ENCODE measurements around the gene NRG3.

NRG3 gene

DNA sequence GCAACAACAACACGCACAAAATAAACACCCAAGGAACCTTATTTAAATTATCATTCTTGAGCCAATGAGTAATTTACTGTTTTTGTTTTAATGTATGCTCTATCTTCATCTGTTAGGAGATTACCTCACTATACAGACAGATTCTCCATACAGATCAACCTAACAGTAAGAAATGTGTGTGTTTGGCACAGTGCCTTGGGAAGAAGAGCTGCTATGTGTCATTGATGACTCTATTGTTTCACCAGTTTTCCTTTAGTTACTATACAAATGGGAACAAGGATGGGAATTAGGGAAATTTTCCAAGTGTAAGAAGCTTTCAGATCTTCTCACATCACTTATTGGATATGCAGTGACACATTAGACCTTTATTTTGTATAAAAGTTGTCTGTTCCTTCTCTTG lies 640.3 kb downstream of the NRG3 start:
- DNase-seq, result no peak

DNA sequence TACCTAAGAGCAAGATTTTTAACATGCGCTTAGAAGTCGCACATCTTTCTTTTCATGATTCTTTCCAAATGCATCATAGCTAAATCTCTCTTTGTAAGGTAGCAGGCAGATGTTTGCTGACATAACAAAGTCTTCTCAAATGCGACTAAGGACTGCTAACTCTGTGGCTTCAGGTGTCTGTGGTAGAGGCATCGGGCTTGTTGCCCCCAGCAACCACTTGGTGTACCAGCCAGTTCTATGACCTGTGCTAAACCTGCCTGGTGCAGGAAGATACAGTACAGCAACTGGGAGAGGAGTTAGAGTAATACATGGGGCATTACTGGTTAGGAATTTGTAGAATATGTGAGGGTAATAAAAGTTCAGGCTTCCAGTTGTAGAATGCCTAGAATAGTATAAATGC lies 654.1 kb downstream of the NRG3 start:
- no peak for DNase-seq

DNA sequence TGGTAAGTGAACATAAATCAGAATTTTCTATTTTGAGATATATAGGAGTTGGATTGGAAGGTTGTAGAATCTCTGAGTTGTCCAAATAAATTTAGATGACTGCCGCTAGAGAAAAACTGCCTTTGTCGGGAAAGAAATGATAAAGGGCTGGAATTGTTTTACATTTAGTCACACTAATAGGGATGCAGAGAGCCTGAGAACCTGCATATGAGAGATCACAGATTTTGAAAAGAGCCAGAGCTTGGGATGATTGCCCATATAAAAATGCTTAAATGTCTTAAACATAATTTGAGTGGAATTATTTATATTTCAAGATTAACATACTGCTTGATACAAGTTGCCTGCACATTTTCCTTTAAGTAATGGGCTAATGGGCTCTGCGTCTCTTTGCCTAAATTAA lies 660.5 kb downstream of the NRG3 start:
- DNase-seq, result no peak

DNA sequence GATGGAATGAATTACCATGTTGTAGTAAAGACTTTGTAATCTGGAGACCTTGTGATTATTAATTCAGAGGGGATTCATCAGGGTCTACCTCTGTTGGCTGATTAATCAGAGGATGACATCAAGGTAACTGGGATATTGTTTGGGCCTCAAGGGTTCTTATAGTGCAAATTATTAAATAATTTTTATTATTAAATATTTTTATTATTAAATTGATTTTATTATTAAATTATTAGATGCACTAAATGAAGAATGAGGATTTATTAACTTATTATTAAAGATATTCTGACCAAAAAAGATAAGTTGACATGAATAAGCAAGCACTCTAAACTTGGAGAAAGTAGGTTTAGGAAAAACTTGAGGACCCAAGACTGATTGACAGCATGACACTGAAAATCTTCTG lies 661.7 kb downstream of the NRG3 start:
- no peak for DNase-seq

DNA sequence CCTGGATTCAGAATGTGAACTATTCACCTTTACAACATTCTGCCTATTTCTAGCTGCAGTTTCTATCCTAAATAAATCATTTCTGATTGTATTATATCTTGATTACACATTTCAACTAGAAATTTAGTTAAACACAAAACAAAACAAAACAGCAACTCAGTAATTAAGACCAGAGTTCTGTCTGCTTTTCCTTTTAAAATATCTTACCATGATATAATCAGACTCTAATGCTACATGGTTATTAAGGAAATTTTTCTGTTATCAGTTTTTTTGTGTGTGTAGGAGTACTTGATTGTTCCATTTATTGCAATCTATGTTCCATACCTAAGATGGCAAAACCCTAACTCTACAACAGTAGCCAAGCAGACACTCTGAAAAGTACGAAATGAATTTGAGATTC lies 663.3 kb downstream of the NRG3 start:
- DNase-seq, result no peak

DNA sequence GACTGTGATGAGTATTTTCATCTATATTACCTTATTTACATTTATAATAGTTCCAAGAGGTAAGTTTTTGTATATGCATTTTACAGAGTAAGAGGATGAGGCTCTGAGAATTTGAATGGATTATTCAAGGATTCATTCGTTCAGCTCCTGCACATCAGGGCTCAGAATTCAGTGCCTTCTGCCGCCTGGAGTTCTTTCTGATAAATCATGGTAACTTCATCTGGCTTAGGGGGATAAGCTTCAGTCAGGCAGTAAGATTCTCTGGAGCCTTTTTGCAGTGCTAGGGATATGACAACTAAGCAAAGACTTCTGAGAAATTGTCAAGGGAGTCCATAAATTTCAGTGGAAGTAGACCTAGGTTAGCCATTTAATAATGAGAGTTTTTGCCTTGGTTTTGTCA lies 668.6 kb downstream of the NRG3 start:
- DNase-seq, result no peak

DNA sequence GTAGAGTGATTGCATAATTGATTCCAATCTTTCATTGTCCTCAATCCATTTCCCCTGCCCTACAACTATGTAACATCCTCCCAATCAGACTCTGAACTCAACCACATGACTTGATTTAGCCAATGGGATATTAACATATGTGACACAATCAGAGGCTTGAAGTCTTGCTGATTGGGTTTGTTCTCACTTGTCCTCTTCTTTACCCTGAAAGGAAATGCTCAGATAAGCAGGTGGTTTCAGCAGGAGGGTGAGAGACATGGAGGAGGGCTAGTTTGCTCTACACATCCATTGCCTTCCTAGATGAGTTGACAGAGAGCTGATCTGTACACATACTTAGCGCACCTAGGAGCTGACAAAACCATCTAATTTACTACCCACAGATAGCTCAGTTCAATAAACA lies 669.4 kb downstream of the NRG3 start:
- DNase-seq, result no peak

DNA sequence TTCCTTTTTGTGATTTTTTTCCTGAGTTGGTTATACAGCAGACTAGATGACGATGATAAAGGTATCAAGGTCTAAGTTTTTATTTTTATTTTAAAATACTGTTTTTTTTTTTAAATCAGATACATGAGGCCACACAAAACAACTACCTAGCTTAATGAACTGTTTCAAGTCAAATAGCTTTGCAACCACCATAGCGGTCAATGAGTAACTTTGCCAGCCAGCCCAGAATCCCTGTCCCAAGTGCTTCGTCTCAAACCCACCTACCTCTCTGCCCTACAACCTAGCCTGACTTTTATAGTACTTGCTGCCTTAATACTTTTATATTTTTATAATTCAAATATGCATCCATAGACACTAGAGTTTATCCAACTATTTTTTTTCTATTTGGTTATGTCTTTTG lies 676.5 kb downstream of the NRG3 start:
- DNase-seq, result no peak

DNA sequence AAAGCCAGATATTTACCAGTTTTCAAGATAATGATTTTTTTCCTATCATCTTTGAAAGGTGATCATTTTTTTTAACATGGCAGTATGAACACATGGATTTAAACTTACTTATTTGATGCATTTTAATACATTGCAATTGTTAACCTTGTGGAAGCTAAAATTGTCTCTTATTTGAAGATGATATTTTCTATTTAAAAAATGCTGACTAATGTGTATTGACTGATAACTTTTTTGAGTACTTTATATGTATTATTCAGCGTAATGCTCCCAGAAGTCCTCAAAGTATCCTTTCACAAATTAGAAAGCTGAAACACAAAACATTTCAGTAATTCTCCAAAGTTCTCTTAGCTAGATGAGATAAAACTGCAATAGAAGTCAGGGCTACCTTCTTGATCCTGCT lies 677.3 kb downstream of the NRG3 start:
- DNase-seq, result no peak

DNA sequence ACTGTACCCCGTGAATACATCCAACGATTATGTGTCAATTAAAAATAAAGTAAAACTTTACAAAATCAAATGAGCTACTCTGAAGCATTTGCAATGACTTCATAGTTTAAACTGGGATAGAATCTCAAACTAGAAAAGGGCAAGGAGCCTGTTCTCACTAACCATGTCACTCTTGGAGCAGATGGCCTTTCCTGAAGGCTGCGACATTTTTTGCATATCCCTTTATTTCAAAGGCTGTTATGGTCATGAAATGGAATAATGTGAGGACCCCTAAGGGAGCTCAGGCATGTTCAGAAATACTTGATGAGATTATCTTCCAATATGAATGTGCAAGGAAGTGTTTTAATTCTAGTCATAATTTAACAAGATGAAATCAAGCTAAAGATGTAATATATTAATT lies 679.4 kb downstream of the NRG3 start:
- no peak for DNase-seq

DNA sequence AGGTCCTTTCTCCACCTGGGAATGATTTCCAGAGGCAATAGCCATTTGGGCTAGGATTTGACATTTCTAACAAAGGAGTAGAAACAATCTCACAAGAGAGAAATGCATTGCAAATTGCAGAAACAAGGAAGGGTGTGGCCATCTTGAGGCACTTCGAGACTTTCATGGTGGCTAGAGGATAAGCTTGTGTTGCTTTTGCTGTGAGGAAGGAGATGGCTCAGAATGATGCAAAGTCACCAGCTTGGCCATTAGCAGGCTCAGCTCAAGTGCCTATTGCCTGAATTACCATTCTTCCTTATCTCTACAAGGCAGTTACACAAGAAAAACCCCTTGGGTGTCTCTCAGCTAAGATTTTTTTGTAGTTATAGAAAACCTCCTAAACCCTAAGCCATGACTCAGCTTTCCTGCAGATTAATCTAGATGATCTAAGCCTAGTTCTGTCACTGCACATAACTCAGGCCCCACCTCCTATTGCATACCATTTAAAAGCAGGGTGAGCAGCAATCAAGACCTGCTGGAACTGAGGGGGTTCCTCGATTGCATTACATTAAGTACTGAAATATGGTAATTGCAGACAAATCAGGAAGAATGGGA lies 683.1 kb downstream of the NRG3 start:
- DNase-seq, result no peak

DNA sequence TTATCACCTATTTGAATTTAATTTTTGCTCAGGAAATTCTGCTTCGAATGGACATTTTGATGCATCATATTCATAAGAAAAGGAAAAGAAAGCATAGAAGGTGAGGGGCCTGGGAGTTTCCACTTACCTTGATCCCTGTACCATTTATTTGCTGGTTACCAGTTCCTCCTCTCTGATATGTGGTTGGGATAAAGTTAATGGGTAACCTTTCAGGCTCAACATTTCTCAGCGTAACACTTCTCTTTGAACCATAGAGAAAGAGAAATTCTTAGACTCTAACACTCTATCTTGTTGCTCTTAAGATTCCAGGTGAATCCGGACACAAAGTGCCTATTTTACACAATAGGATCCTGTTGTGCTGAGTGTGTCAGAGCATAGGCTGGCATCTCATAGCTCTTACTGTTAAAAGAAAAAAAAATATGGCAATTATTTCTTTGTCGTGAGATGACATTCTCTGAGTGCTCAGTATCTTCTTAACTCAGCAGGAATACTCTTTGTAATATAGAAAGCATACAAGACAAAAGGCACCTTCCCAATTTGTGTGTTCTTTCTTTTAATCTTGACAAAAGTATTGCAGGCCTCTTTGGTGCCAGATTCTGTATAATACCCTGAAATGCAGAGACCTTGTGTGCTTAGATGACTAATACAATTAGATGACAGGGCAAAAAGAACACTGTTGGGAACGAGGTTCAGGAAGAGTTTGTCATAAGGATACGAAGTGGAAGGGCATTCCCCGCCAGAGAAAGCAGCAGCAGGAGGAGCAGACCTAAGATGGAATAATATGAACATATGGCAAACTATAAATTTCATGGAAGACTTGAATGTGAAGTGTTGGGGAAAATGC lies 689.6 kb downstream of the NRG3 start:
- no peak for DNase-seq

DNA sequence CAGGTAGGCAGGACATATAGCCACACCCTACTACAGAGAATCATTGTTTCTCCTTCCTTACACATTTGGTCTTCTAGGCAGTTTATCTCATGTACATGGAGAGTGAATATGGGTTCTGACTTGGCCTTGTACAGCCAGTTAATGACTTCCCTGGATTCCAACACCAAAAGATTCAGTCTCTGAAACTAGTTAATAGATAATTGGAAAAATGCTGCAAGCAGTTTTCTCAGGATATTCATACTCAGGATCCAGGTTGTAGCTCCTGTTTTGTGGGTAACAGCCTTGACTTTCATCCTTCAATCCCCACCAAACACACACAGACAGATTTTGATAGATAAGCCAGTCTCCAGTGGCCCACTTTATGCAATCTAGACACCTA lies 690.2 kb downstream of the NRG3 start:
- DNase-seq, result no peak

DNA sequence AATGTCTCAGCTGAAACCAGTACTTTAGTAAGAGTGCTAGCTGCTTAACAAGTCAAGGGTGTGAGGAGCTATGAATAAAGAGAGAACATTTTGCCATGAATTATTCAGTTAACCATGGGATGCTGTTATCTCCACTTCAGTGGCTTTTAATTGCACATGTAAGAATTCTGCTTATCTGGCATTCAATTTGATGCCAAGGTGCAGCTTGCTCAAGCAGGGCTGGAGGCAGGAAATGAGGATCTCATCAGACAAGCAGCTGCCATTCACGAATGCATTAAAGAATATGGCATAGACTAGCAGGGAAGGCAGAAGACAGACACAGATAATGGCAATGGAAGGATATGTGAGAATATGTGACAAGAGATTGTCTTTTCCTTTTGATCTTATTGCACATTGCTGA lies 697.8 kb downstream of the NRG3 start:
- no peak for DNase-seq

DNA sequence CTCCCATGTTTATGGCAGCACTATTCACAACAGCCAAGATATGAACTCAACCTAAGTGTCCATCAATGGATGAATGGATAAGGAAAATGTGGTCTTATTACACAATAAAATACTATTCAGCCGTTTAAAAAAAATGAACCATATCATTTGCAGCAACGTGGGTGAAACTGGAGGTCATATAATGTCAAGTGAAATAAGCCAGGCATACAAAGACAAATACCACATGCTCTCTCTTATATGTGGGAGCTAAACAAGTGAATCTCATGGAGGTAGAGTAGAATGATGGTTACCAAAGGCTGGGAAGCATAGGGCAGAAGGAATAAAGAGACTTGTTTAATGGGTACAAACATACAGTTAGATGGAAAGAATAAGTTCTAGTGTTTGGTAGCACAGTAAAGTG lies 699.1 kb downstream of the NRG3 start:
- DNase-seq, result no peak

DNA sequence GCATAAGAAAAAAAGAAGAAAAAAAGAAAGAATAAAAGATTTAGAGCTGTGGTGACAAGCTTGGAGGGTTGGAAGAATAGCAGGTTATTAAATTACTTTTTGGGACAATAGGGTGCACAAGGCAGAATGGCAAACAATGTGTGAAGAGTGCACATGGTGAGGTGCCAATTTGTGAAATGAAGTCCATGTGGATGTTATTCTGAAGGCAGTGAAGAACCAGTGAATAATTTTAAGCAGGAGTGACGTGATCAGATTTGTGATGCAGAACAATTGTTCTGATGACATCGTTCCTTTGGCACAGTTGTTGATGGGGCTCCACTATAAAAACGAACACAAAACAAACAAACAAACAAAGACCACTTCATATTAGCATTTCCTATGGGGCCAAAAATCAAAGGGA lies 700.3 kb downstream of the NRG3 start:
- DNase-seq, result no peak

DNA sequence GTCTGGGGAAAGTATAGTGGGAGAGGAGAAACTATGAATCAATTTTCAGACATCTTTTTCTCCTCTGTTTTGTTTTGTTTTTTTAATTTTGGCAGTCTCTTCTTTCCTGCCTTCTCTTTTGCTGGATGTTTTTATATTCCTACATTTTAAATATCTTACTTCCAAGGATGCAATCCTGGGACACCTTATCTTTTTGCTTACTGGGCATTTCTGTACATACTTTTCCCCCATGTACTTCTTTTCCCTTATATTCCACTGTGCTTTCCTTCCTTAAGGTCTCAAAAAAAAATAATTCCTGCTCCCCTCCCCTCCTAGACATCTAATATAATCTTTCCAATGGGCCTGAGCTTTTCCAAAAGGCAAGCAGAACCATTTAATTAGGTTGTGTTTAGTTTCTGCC lies 701.1 kb downstream of the NRG3 start:
- DNase-seq, result no peak

DNA sequence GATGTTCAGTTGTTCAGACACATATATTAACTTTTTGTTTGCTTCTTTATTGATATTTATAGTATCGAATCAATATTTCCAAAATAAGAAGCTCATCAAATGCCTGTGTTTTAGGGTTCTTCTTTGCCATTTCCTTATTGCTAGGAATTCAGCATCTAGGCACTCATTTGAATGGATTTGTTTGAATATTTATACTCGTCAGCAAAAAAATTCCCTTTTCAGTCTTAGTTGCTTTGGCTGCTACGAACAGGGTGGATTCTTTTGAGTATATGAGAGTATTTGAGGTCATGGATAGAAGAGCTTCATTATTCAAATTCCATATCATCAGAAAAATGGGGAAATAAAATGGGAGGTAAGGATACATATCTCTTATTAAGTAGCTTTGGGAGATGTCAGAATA lies 706.9 kb downstream of the NRG3 start:
- no peak for DNase-seq

DNA sequence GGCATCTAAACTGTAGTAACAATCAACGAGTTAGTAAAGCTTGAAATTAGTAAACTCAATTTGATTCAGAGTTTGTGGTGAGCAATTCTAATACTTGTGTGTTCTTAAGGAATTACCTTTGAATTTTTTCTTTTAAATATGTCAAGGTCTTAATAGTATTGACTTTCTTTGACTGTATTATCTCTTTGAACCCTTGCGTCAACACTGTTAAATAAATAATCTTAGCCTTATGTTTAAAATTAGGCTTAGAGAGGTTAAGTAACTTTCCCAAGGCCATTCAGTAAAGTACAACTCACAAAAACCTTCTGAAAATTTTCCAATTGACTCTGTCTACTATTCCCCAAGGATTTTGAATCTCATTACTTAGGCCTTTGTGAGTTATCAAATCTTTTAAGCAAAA lies 716.4 kb downstream of the NRG3 start:
- no peak for DNase-seq

DNA sequence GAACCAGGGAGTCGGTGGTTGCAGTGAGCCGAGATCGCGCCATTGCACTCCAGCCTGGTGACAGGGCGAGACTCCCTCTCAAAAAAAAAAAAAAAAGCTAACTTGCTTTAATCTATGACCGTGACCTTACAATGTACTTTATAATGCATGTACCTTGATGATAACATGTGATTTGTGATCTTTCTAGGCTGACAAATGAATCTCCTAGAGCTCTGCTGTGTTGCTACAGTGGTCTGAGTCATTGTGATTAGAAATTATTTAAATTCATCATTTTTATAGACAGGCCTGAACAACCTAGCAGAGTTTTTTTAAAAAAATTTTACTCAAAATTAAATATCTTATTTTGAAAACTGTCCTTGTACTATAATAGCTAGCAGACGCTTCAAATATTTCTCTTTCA lies 722.8 kb downstream of the NRG3 start:
- DNase-seq, result no peak

DNA sequence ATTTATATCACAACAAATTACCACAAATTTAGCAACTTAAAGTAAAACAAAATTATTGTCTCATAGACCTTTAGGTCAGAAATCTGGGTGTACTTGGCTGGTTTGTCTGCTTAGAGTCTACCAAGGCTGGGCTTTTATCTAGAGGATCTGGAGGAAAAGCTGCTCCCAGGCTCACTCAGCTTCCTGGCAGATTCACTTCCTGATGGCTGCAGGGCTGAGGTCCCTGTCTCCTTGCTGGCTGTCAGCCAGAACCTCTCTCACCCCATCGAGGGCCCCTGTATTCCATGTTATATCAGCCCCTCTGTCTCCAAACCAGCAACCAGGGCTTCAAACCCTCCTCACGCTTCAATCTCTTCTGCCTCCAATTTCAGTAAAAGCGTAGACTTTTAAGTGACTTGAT lies 734.9 kb downstream of the NRG3 start:
- no peak for DNase-seq

DNA sequence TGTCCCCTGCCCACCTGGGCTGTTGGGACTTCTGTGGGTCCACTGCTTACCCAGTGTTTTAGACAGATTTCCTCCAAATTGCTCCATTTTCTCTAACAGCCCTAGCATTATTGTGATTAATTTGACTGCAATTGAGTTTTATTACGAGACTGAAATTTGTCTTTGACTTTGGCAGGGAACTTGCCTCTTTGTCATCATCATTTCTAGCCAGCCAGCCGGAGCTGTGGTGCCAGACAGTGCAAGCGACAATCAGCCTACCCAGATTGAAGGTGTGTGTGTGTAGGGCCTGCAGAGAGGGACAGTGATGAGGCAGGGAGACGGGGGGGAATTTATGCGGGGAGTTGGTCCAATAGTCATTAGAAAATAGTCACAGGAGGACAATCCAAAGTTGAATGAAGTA lies 743.0 kb downstream of the NRG3 start:
- no peak for DNase-seq

DNA sequence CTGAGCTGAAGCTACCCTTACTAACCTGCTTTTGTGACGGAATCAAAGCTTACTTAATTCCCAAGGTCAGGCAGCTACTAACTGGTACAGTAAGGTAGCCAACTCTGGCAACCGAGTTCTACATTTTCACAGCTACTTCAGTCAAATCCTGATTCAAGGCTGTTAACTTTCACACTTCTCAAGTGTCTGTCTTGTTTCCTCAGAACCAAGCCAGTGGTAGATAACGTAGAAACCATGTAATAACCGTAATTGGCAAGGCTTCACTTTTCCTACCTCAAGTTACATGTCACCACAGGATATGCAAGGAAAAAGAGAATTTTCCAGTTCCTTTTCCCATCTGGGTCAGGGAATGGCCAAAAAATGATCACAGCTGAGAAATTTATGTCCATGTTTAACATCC lies 746.7 kb downstream of the NRG3 start:
- DNase-seq, result no peak

DNA sequence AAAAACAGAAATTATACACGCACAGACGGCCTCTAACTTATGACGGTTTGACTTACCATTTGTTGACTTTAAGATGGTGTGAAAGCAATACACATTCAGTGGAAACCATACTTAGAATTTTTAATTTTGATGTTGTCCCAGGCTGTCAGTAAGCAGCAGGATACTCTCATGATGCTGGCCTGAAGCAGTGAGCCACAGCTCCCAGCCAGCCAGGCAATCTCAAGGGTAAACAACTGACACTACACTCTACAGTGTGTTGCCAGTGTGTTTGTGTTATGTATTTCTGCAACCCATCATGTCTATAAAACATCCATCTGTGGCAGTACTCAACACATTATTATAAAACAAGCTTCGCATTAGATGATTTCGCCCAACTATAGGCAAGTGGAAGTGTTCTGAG lies 747.5 kb downstream of the NRG3 start:
- no peak for DNase-seq

DNA sequence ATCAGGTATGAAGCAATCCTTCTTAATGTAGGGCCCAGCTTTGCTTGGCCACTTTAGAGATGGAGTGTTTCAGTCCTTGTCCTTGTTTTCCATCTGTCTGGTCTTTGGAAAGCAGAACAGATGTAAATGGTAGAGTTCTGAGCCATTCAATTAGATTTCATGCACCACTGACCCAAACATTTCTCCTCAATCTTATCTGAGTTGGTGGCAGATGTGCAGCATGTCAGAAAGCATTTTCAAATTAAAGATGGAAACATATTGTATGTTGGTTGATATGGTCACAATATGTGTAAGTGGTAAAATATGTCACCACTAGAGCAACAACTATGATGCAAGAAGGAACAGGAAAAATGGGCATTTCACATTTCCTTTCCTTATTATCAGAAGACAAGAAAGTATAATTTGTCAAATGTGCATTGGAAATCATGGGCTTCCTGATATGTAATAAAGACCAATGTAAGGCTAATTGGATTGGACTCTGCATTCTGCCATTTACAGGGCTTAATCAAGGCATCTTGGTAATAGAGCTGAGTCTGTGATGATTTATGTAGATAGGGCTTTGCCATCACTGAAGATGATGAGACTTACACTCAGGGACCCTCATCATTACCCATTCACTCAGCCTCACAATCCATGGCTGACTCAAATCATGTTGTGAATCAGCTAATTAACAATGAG lies 750.7 kb downstream of the NRG3 start:
- DNase-seq, result no peak
